BJ (cell line): ENCODE results near the gene ASPHD1. TPM values are rescaled to one million over a fixed set of nuclear protein-coding genes. Genes with fewer than 3 reads are reported as not detected.
"Not testable (repeated sequence)": the region's sequence is repeated elsewhere in the genome, so short reads cannot be mapped to it uniquely, and the experiment has no call there.

Experiments used
- CTCF ChIA-PET: fragments of 350-600 bp; formaldehyde crosslinking; extraction: SDS; loops from one replicate; lab custom pipeline; 2021; ENCODE audit warnings: antibody characterized with exemption, inconsistent platforms; lab: Yijun Ruan, JAX
- POLR2A ChIA-PET: fragments of 300-600 bp; sonication (Branson Sonifier 250); formaldehyde crosslinking; extraction: SDS; loops from one replicate; lab custom pipeline; 2021; ENCODE audit warnings: antibody characterized with exemption; lab: Charles Lee
- DNase-seq: peaks from one replicate; pipeline ENCODE4 v3.0.0-alpha.2; 2011; ENCODE audit warnings: low read depth
- H3K27me3 ChIP-seq: 2 replicates; pipeline ENCODE4 v1.6.0; 2011; ENCODE audit warnings: low read length; ENCODE audit not compliant: control insufficient read depth, insufficient read depth
- H3K36me3 ChIP-seq: 2 replicates; pipeline ENCODE4 v1.5.1; 2011; ENCODE audit warnings: low read length; ENCODE audit not compliant: control insufficient read depth, insufficient read depth
- H3K4me3 ChIP-seq: 2 replicates; pipeline ENCODE4 v1.5.1; 2011; ENCODE audit warnings: low read depth, mild to moderate bottlenecking, control low read depth, low read length
- CTCF ChIP-seq: IDR thresholded peaks from 2 replicates; pipeline ENCODE4 v1.5.1; 2011; ENCODE audit warnings: low read depth, mild to moderate bottlenecking, control low read depth, inconsistent platforms, low read length, moderate library complexity; ENCODE audit not compliant: insufficient read depth
- polyA plus RNA-seq: library from polyadenylated mRNA; depleted of rRNA; stranded (reverse); fragments of >200 nt; gene quantifications from 2 replicates; pipeline ENCODE4 v1.2.3, GENCODE V29; 2011

ASPHD1 gene
- polyA plus RNA-seq, 1 experiment: 6.9 TPM

DNA sequence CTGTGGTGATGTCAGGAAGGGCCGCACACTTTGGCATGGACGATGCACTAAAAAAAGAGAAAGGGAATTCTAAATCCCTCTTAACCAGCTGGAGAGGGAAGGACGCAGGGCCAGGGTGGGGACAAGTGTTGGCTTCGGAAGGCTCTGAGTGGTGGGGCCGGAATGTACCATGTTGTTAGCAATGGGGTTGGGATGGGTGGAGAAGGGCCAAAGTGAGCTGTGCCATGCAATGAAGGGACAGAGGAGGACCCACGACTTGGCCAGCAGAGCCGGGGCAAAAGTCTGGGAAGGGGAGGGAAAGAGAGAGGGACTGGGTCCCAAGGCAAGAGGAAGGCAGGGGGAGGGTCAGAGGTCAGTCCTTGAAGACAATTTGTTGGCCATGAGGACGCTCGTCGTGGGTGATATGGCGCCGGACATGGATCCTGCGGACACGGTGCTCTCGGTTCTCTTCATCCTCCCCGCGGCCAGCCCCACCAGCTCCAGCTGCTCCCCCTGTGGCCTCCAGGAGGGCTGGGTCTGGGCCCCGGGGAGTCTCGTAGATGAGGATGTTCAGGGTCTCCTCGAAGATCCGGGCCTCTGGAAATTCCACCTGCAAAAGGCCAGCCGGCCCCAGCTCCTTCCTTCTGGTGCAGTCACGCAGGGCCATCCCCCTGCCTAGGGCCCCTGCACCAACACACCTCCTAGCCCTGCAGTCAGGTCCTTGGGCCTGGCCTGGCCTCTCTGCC, 6.4 kb downstream of the ASPHD1 start:
- no peak for DNase-seq
- ChIA-PET POLR2A (no interaction called here), CTCF (interaction anchor here (1.1 to 1.3 kb wide), 2 partner anchors 9 to 66 kb away, joined by 3 to 5 read pairs; no protein-coding TSS in a partner anchor)
- H3K36me3 ChIP-seq: peaks cover 1% of the 10 kb centered on the region; the same call in 1 of the 2 replicates
- H3K27me3 ChIP-seq: no peaks in the 10 kb centered on the region
- no peak for TF ChIP-seq CTCF
- no peak overlapping the region for H3K4me3 ChIP-seq

GRCh38 chr16:29907973-29908372, 7.7 kb downstream of the ASPHD1 start:
- Histone ChIP-seq H3K27me3 (no peaks in the 10 kb centered on the region), H3K36me3 (peaks cover 1% of the 10 kb centered on the region; the same call in 1 of the 2 replicates), H3K4me3 (no peak overlapping the region)
- ChIA-PET CTCF (interaction anchor here (1.1 to 2.4 kb wide), 2 partner anchors 8 to 10 kb away, joined by 3 to 9 read pairs; partner anchors contain the start of genes ASPHD1 and SEZ6L2), POLR2A (no interaction called here)
- no peak for DNase-seq
- no peak for TF ChIP-seq CTCF

DNA sequence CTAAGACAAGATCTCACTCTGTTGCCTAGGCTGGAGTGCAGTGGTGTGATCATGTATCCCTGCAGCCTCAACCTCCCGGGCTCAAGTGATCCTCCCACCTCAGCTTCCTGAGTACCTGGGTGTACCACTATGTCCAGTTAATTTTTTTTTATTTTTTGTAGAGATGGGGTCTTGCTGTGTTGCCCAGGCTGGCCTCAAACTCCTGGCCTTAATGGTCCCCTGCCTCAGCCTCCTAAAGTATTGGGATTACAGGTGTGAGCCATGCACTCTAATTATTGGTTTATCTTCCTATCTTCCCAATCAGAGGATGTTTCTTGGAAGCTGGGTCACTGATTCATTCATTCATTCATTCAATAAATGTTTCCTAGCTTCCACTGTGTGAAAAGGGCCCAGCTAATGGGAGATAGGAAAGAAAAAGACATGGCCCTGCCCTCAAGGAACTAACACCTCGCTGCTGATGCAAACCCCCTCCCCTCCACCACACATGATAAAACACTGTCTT, 8.5 kb downstream of the ASPHD1 start:
- H3K4me3 ChIP-seq: no peak overlapping the region
- no peak for DNase-seq
- H3K27me3 ChIP-seq: no peaks in the 10 kb centered on the region
- ChIA-PET POLR2A (interaction anchor here (0.5 kb wide), 1 partner anchor 208 kb away, joined by 11 read pairs; no protein-coding TSS in a partner anchor), CTCF (interaction anchor here (0.6 to 2.4 kb wide), 5 partner anchors 9 to 61 kb away, joined by 3 to 9 read pairs (median 4); partner anchors contain the start of genes ASPHD1 and SEZ6L2)
- H3K36me3 ChIP-seq: peaks cover 1% of the 10 kb centered on the region; the same call in 1 of the 2 replicates
- TF ChIP-seq CTCF: no peak

GRCh38 chr16:29909391-29909790, 9.1 kb downstream of the ASPHD1 start:
- CTCF ChIA-PET: interaction anchor here (0.6 to 2.4 kb wide), 4 partner anchors 10 to 61 kb away, joined by 3 to 9 read pairs (median 6); partner anchors contain the start of genes ASPHD1 and SEZ6L2
- POLR2A ChIA-PET: interaction anchor here (0.6 kb wide), 1 partner anchor 17 kb away, joined by 15 read pairs; no protein-coding TSS in a partner anchor
- no peak for DNase-seq
- TF ChIP-seq CTCF: no peak
- H3K27me3 ChIP-seq: no peaks in the 10 kb centered on the region
- H3K36me3 ChIP-seq: peaks cover 2% of the 10 kb centered on the region; the same call in 1 of the 2 replicates
- H3K4me3 ChIP-seq: no peak overlapping the region

DNA sequence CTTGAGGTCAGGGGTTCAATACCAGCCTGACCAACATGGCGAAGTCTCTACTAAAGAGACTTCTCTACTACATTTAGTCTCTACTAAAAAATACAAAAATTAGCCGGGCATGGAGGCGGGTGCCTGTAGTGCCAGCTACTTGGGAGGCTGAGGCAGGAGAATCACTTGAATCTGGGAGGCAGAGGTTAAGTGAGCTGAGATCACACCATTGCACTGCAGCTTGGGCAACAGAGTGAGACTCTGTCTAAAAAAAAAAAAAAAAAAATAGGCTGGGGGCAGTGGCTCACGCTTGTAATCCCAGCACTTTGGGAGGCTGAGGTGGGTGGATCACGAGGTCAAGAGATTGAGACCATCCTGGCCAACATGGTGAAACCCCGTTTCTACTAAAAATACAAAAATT, 9.6 kb downstream of the ASPHD1 start:
- H3K36me3 ChIP-seq, POLR2A ChIA-PET, DNase-seq, H3K27me3 ChIP-seq, H3K4me3 ChIP-seq: not testable (repeated sequence)
- CTCF ChIA-PET: interaction anchor here (1.2 to 2.4 kb wide), 3 partner anchors 10 to 62 kb away, joined by 3 to 9 read pairs (median 4); partner anchors contain the start of genes ASPHD1 and SEZ6L2
